H1 (cell line): ENCODE results near the gene CREB3L1.

ENCODE experiments used
- CHD2 ChIP-seq: IDR thresholded peaks from 2 replicates; pipeline ENCODE4 v1.6.1; 2012; ENCODE audit warnings: low read length, improper control_type of control experiment
- EZH2 ChIP-seq: fragments of 200-600 bp; sonication (generic); IDR thresholded peaks from 2 replicates; pipeline ENCODE4 v1.7.1; 2012; ENCODE audit warnings: low read depth, mild to moderate bottlenecking, moderate library complexity, low read length, inconsistent platforms; ENCODE audit not compliant: severe bottlenecking
- POLR2A ChIP-seq, 2 experiments: IDR thresholded peaks; 1 replicate in 1 of 2; 2 replicates in 1 of 2; pipeline ENCODE4 v1.6.1; 2011; ENCODE audit warnings: low read depth in 2 of 2, low read length in 2 of 2, mild to moderate bottlenecking in 2 of 2; ENCODE audit errors: control extremely low read depth in 1 of 2
- TAF1 ChIP-seq: IDR thresholded peaks from 2 replicates; pipeline ENCODE4 v1.6.1; 2011; ENCODE audit warnings: mild to moderate bottlenecking, low read depth, low read length

- TF ChIP-seq EZH2 (no peak), TAF1 (no peak), CHD2 (no peak), POLR2A (IDR thresholded peaks at IDR 0.05; ENCODE audit: control extremely low read depth in 1 of 2, low read depth in 2 of 2, low read length in 2 of 2) (no peak)
These were observed 86.6 kb downstream of the CREB3L1 start for GRCh38 chr11:46364056-46364455.
